ENCODE measurements around the gene ZNF385A. TPM values are rescaled to one million over a fixed set of nuclear protein-coding genes. Genes with fewer than 3 reads are reported as not detected.

ZNF385A gene
- total and polyA plus RNA-seq, 9 of the 15 experiments (the other 6 are each of a cell fraction or from before 2014, with no cell fraction given): 1.0 to 111 (median 7.7) TPM

GRCh38 chr12:54360717-54361456 lies 23.6 kb downstream of the ZNF385A start (continued):
- TF ChIP-seq EP400 (IDR thresholded peaks at IDR 0.05): peak; percentile 43; the same call in 1 of the 2 replicates
- TF ChIP-seq ZNF347 (CRISPR knock-in tag; IDR thresholded peaks at IDR 0.05; ENCODE audit: low read depth): no peak
- TF ChIP-seq REST (IDR thresholded peaks at IDR 0.05; ENCODE audit: borderline replicate concordance): peak; percentile 95
- no peak for TF ChIP-seq REST (CRISPR knock-in tag; IDR thresholded peaks at IDR 0.05; ENCODE audit: low read depth)
- no peak for TF ChIP-seq EZH2 (IDR thresholded peaks at IDR 0.05; ENCODE audit: borderline replicate concordance, low read depth, low read length)
- no peak for TF ChIP-seq FOXJ2 (tag; IDR thresholded peaks at IDR 0.05)
- TF ChIP-seq THAP7 (CRISPR knock-in tag; IDR thresholded peaks at IDR 0.05): no peak
- 0 out of 2 replicates have a peak, but pooled peaks have one; percentile 23 for TF ChIP-seq LCOR (CRISPR knock-in tag; IDR thresholded peaks at IDR 0.05)
- no peak for TF ChIP-seq FUS (optimal IDR thresholded peaks at IDR 0.05; ENCODE audit: low read depth, low read length)
- no peak for TF ChIP-seq RFX1 (IDR thresholded peaks at IDR 0.05)
- TF ChIP-seq BHLHE40 (IDR thresholded peaks at IDR 0.05; ENCODE audit: low read length): peak; percentile 49; the same call in 1 of the 2 replicates
- peak; percentile 30 to 68 for TF ChIP-seq AFF1 (IDR thresholded peaks at IDR 0.05; ENCODE audit: low read depth in 1 of 2, partially characterized antibody in 2 of 2)
- TF ChIP-seq CEBPB (tag; IDR thresholded peaks at IDR 0.05): no peak
- no peak for TF ChIP-seq POLR3G (IDR thresholded peaks at IDR 0.05; ENCODE audit: extremely low read depth, insufficient read length, insufficient replicate concordance)
